NCI-H1105 treated with DMSO at 0.1 percent for 48 hours (cell line): ENCODE data around the gene ZKSCAN7.
"Not testable (repeated sequence)": the region's sequence is repeated elsewhere in the genome, so short reads cannot be mapped to it uniquely, and the experiment has no call there.

Experiments
- DNase-seq: peaks from one replicate; lab custom pipeline; 2025; lab: John Stamatoyannopoulos, UW

The ZKSCAN7 gene

GRCh38 chr3:44554626-44555592 lies at the start of gene ZKSCAN7:
Gene ZKSCAN7, plus strand, starts transcription at chr3:44555193. Its CDS starts 1,855 bp downstream, at chr3:44557048.
- no peak for DNase-seq

GRCh38 chr3:44506556-44506955 lies 48.4 kb upstream of the ZKSCAN7 start:
- no peak for DNase-seq

GRCh38 chr3:44506961-44507360 lies 48.0 kb upstream of the ZKSCAN7 start:
- DNase-seq = no peak

- DNase-seq = no peak
These were observed 45.5 kb upstream of the ZKSCAN7 start for GRCh38 chr3:44509393-44509921.

- DNase-seq = peak; percentile 2
These were observed 45.0 kb upstream of the ZKSCAN7 start for GRCh38 chr3:44510000-44510368.

- DNase-seq = no peak
These were observed 43.8 kb upstream of the ZKSCAN7 start for GRCh38 chr3:44511238-44511566.

- no peak for DNase-seq
These were observed 41.5 kb upstream of the ZKSCAN7 start for GRCh38 chr3:44513513-44513912.

GRCh38 chr3:44516230-44516629 lies 38.8 kb upstream of the ZKSCAN7 start:
- DNase-seq = no peak

GRCh38 chr3:44518782-44519156 lies 36.2 kb upstream of the ZKSCAN7 start:
- no peak for DNase-seq

- no peak for DNase-seq
These were observed 33.3 kb upstream of the ZKSCAN7 start for GRCh38 chr3:44521721-44522120.

- DNase-seq = no peak
These were observed 32.5 kb upstream of the ZKSCAN7 start for GRCh38 chr3:44522494-44522933.

GRCh38 chr3:44525060-44525459 lies 29.9 kb upstream of the ZKSCAN7 start:
- DNase-seq = no peak

- DNase-seq = no peak
These were observed 25.1 kb upstream of the ZKSCAN7 start for GRCh38 chr3:44529927-44530326.

- DNase-seq = no peak
These were observed 24.1 kb upstream of the ZKSCAN7 start for GRCh38 chr3:44530911-44531310.

- not testable (repeated sequence) for DNase-seq
These were observed 20.3 kb upstream of the ZKSCAN7 start for GRCh38 chr3:44534659-44535058.

GRCh38 chr3:44535364-44535763 lies 19.6 kb upstream of the ZKSCAN7 start:
- no peak for DNase-seq

- not testable (repeated sequence) for DNase-seq
These were observed 10.2 kb upstream of the ZKSCAN7 start for GRCh38 chr3:44544811-44545210.

GRCh38 chr3:44555723-44556122 lies 730 bp downstream of the ZKSCAN7 start:
- no peak for DNase-seq

- no peak for DNase-seq
These were observed 2.1 kb downstream of the ZKSCAN7 start for GRCh38 chr3:44557074-44557473.

- no peak for DNase-seq
These were observed 6.1 kb downstream of the ZKSCAN7 start for GRCh38 chr3:44561076-44561475.

- DNase-seq = no peak
These were observed 7.2 kb downstream of the ZKSCAN7 start for GRCh38 chr3:44562147-44562546.

GRCh38 chr3:44568561-44568960 lies 13.6 kb downstream of the ZKSCAN7 start:
- no peak for DNase-seq

- DNase-seq = no peak
These were observed 16.0 kb downstream of the ZKSCAN7 start for GRCh38 chr3:44571024-44571423.

GRCh38 chr3:44576613-44577012 lies 21.6 kb downstream of the ZKSCAN7 start:
- DNase-seq = no peak
